Hypothalamus (tissue), 51 donors: ENCODE data around the gene TIAM1.
A peak's percentile ranks its signal among the peaks of the same experiment; 100 is the strongest.

Experiments used
- DNase-seq, 51 donors: peaks; one replicate each; lab custom pipeline; 2025; lab: John Stamatoyannopoulos, UW

TIAM1 gene

GRCh38 chr21:31218830-31219608 is 125.0 kb downstream of the TIAM1 start:
- peak in 3 of 51 donors; percentile 16 to 28 (median 27) for DNase-seq

- DNase-seq = no peak
These were observed 127.9 kb downstream of the TIAM1 start for GRCh38 chr21:31216206-31216605.

- no peak for DNase-seq
These were observed 130.3 kb downstream of the TIAM1 start for GRCh38 chr21:31213787-31214186.

GRCh38 chr21:31211836-31212235 is 132.2 kb downstream of the TIAM1 start:
- no peak for DNase-seq

- no peak for DNase-seq
These were observed 138.6 kb downstream of the TIAM1 start for GRCh38 chr21:31205412-31205811.

- no peak for DNase-seq
These were observed 139.3 kb downstream of the TIAM1 start for GRCh38 chr21:31204801-31205200.

GRCh38 chr21:31203431-31204054 is 140.5 kb downstream of the TIAM1 start:
- DNase-seq = no peak

GRCh38 chr21:31201548-31201947 is 142.5 kb downstream of the TIAM1 start:
- DNase-seq = peak in 3 of 51 donors; percentile 2 to 52 (median 21)

- no peak for DNase-seq
These were observed 142.9 kb downstream of the TIAM1 start for GRCh38 chr21:31201144-31201543.

- peak in 1 of 51 donors; percentile 65 for DNase-seq
These were observed 145.5 kb downstream of the TIAM1 start for GRCh38 chr21:31198575-31198974.

GRCh38 chr21:31196724-31197123 is 147.3 kb downstream of the TIAM1 start:
- no peak for DNase-seq

- DNase-seq = no peak
These were observed 148.6 kb downstream of the TIAM1 start for GRCh38 chr21:31195334-31196015.

GRCh38 chr21:31194510-31195293 is 149.4 kb downstream of the TIAM1 start:
- DNase-seq = no peak

- no peak for DNase-seq
These were observed 150.3 kb downstream of the TIAM1 start for GRCh38 chr21:31193761-31194160.

GRCh38 chr21:31191553-31191952 is 152.5 kb downstream of the TIAM1 start:
- no peak for DNase-seq

- DNase-seq = peak in 1 of 51 donors; percentile 59
These were observed 153.5 kb downstream of the TIAM1 start for GRCh38 chr21:31190516-31190915.

GRCh38 chr21:31187499-31187898 is 156.6 kb downstream of the TIAM1 start:
- DNase-seq = no peak

- no peak for DNase-seq
These were observed 157.1 kb downstream of the TIAM1 start for GRCh38 chr21:31186916-31187315.

GRCh38 chr21:31185663-31186062 is 158.4 kb downstream of the TIAM1 start:
- DNase-seq = no peak

GRCh38 chr21:31184876-31185275 is 159.2 kb downstream of the TIAM1 start:
- no peak for DNase-seq

GRCh38 chr21:31184459-31184858 is 159.6 kb downstream of the TIAM1 start:
- DNase-seq = no peak
